ELF-1 (cell line): ENCODE measurements around the gene PEX7.
"Not testable (repeated sequence)": the region's sequence is repeated elsewhere in the genome, so short reads cannot be mapped to it uniquely, and the experiment has no call there.

ENCODE experiments used
- DNase-seq: peaks from one replicate; pipeline ENCODE4 v3.0.0-alpha.2; 2016; ENCODE audit warnings: low read depth, low spot score

The PEX7 gene

DNA sequence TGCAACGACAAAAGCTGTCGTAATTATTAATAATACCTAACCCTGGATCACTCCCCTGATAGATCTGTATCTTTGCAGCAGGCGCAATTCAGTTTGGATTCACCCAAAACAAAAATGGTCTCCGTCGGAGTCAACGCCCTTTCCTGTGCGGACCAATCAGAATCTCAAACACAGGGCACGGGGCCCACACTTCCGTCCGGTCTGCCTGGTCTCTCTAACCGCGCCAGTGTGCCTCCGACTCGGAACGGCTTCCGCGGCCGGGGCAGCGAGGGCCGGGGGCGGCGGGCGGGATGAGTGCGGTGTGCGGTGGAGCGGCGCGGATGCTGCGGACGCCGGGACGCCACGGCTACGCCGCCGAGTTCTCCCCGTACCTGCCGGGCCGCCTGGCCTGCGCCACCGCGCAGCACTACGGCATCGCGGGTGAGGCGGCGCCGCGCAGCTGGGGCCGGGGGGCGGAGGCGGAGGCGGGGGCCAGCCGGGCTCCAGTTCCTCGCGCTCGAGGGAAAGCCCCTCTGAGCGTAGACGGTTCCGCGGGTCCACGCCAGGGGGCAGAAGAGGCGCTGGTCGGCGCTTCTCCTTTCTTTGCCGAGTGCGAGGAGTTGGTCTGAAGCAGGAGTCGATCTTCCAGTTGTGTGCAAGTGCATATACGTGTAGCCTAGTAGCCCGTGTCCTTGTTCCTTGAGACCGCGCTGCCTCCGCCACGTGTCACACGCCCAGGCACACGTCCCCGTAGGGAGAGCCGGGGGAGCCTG, at the start of gene PEX7:
Gene PEX7 (plus strand): TSS at position 217 of the 752 bp plus-strand sequence. CDS start 74 bp downstream, at position 291.
- peak; percentile 90 for DNase-seq

GRCh38 chr6:136772685-136773472, 49.5 kb upstream of the PEX7 start:
- DNase-seq, result no peak

DNA sequence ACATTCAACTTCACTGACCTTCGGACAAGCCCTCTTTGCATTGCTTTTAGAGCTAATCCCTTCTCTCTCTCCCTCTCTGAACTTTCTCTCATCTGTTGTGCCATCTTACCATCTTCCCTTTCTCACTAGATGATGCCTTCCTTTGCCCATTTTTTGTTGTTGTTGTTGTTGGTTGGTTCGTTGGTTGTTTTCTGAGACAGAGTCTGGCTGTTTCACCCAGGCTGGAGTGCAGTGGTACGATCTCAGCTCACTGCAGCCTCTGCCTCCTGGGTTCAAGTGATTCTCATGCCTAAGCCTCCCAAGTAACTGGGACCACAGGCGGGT, 49.0 kb upstream of the PEX7 start:
- DNase-seq, result no peak

DNA sequence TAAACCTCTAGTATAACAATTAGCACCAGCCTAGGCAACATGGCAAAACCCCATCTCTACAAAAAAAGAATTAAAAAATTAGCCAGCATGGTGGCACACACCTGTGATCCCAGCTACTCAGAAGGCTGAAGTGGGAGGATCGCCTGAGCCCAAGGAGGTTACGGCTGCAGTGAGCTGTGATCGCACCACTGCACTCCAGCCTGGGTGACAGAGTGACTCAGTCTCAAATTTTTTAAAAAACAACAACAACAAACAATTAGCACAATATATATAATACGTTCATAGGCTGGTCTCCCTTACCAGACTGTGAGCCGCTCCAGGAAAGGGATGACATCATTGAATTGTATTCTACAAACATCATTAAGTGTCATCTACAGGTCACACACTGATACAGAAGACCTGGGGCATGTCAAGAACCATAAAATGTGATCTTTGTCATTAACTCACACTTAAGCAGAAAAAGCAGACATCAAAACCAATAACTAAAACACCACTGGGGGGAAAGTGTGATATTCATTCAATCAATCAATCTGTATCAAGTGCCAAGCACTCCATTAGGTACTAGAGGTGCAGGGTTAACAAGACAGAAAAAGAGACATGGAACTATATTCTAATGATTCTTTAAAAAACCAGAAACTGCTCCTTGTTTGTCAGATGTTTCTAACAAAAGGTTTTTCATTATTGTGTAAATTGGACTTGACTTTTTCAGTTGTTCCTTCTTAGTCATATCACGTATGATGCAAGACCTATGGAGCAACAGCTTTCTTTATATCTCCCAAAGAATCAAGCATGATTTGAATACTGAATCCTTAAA, 48.0 kb upstream of the PEX7 start:
- DNase-seq, result no peak

DNA sequence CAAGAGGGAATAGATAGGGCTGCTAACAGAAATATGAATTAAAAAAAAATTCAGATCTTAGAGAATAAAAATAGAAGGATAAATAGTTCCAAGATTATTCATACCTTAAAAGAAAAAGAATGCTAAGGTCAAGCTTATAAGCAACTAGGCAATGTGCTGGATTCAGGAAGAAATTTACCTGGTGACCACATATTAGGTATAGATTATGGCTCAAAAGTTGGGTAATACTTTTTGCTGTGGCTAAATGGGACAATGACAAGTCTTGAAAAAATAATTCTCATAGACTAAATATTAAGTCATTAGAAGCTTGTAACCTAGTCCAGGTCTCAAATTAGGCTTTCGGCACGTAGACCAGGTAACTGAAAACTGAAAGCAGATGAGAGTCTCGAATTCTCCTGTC, 47.3 kb upstream of the PEX7 start:
- DNase-seq, result no peak

DNA sequence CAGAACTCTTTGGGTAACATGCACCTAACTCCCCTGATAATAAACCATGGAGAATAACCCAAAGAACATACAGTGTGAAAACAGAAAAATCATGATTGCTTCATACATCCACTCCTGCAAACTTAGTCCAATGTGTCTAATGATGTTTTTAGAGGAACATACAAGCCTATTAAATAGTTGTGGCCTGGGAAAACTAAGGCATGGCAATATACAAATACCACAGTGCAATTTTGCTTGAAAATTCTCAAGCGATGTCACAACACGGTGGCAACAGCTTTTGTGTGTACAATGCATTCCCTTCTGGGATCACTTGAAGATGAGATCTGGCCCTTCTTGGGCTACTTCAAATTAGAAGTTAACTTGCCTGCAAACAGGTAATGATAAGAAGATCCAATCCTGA, 46.8 kb upstream of the PEX7 start:
- DNase-seq, result no peak

GRCh38 chr6:136777651-136778050, 44.7 kb upstream of the PEX7 start:
- DNase-seq, result no peak

GRCh38 chr6:136779682-136780081, 42.7 kb upstream of the PEX7 start:
- no peak for DNase-seq

DNA sequence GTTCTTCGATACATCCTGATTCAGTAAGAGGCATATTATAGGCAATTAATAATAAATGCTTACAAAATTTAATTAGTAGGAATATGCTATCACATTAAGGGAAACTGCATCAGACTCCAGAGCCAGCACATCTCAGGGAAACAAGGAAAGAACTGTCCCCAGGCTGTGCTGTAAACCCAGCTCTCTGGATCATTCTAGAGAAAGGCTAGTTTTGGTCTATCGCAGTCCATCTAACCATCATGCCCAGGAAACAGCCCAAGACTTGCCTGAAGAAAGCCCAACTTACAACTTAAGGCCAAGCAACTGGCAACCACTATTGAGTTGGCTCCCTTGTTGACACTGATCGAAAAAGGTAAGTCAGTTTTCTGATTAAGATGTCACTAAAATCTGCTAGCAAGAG, 41.4 kb upstream of the PEX7 start:
- no peak for DNase-seq

DNA sequence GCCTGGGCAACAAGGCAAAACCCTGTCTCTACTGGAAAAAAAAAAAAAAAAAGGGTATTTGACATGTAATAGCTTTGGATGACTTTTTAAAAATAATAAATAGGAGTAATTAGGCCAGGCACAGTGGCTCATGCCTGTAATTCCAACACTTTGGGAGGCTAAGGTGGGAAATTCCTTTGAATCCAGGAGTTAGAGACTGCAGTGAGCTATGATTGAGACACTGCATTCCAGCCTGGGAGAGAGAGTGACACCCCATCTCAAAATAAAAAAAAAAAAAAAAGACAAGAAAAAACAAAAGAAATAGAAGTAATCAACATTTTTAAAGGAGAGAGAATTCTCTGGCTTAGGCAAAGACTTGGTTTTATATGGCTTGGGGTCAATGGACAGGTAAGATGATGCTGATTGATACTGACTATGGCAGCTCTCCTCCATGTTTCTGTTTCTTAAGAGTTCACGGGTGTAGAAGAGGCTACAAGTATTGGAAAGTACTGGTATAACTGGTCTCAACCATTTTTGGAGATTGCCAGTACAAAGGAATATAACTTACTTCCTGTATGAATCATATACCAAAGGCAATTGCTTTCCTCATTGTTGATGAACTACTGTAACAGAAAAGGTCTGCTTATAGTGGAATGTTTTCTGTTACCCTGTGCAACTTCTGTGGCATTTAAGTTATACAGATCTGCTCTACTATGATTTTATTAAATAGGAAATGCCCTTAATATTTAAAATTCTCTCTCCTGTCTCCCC, 40.2 kb upstream of the PEX7 start:
- DNase-seq, result no peak

GRCh38 chr6:136783021-136783420, 39.4 kb upstream of the PEX7 start:
- no peak for DNase-seq

- DNase-seq, result no peak
Measured at GRCh38 chr6:136783495-136784270, 38.7 kb upstream of the PEX7 start.

GRCh38 chr6:136784271-136784664, 38.1 kb upstream of the PEX7 start:
- no peak for DNase-seq

- DNase-seq, result no peak
Measured at GRCh38 chr6:136784910-136785746, 37.3 kb upstream of the PEX7 start.

GRCh38 chr6:136786658-136787057, 35.7 kb upstream of the PEX7 start:
- DNase-seq, result no peak

GRCh38 chr6:136787726-136788068, 34.7 kb upstream of the PEX7 start:
- no peak for DNase-seq

DNA sequence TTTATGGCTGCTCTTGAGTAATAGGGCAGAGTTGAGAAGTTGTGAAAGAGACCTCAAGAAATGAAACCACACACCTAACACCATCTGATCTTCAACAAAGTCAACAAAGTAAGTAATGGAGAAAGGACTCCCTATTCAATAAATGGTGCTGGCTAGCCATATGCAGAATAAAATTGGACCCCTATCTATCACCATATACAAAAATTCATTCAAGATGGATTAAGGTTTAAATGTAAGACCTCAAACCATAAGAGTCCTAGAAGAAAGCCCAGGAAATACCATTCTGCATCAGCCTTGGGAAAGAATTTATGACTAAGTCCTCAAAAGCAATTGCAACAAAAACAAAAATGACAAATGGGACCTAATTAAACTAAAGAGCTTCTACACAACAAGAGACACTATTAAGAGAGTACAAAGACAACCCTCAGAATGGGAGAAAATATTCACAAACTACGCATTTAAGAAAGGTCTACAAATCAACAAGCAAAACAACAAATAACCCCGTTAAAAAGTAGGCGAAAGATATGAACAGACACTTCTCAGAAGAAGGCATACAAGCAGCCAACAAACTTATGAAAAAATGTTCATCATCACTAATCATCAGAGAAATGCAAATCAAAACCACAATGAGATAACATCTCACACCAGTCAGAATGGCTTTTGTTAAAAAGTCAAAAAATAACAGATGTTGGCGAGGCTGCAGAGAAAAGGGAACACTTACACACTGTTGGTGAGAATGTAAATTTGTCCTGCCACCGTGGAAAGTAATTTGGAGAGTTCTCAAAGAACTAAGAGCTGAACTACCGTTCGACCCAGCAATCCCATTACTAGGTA, 34.1 kb upstream of the PEX7 start:
- DNase-seq, result no peak

DNA sequence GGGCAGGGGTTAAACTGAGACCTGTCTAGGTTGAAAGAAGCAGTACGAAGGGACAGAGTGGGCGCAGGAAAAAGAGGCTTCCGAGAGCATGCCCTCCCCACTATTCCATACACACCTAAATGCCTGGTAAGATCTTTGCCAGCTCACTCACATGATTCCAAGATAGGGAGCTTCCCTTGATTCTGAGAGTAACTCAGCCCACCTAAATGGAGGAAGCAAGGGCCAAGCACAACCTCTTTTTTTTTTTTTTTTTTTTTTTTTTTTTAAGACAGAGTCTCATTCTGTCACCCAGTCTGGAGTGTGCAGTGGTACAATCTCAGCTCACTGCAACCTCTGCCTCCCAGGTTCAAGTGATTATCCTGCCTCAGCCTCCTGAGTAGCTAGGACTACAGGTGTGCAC, 33.0 kb upstream of the PEX7 start:
- DNase-seq, result not testable (repeated sequence)
